OCI-LY1 (cell line): ENCODE data around the gene WFS1.

ENCODE experiments used
- H2AFZ ChIP-seq: fragments of 200-600 bp; sonication (generic), shearing (Covaris generic); 2 replicates; pipeline ENCODE4 v1.6.0; 2014; ENCODE audit warnings: antibody characterized with exemption, mild to moderate bottlenecking, low read length
- H3F3A ChIP-seq: fragments of 200-600 bp; sonication (generic), shearing (Covaris generic); 2 replicates; pipeline ENCODE4 v1.6.0; 2014; ENCODE audit warnings: mild to moderate bottlenecking, antibody characterized with exemption, low read length, moderate library complexity; ENCODE audit not compliant: insufficient read depth
- H3K27ac ChIP-seq: fragments of 200-600 bp; sonication (generic); 2 replicates; pipeline ENCODE4 v1.5.1; 2014; ENCODE audit warnings: low read length, mixed run types, mild to moderate bottlenecking, low read depth; ENCODE audit not compliant: poor library complexity, severe bottlenecking
- H3K27me3 ChIP-seq: fragments of 200-600 bp; sonication (generic); 2 replicates; pipeline ENCODE4 v1.6.0; 2014; ENCODE audit warnings: antibody characterized with exemption, mild to moderate bottlenecking, low read length, moderate library complexity; ENCODE audit not compliant: insufficient read depth
- H3K36me3 ChIP-seq: fragments of 200-600 bp; sonication (generic); 2 replicates; pipeline ENCODE4 v1.6.1; 2014; ENCODE audit warnings: mild to moderate bottlenecking, antibody characterized with exemption, low read length, moderate library complexity, mixed read lengths; ENCODE audit not compliant: insufficient read depth
- H3K4me1 ChIP-seq: fragments of 200-600 bp; sonication (generic); 2 replicates; pipeline ENCODE4 v1.5.1; 2014; ENCODE audit warnings: mild to moderate bottlenecking, low read length, moderate library complexity; ENCODE audit not compliant: insufficient read depth, severe bottlenecking
- H3K4me2 ChIP-seq: fragments of 200-600 bp; sonication (generic), shearing (Covaris generic); 2 replicates; pipeline ENCODE4 v1.6.1; 2014; ENCODE audit warnings: low read length
- H3K4me3 ChIP-seq: fragments of 200-600 bp; sonication (generic); 2 replicates; pipeline ENCODE4 v1.5.1; 2014; ENCODE audit warnings: low read length, low read depth, mild to moderate bottlenecking, mixed read lengths; ENCODE audit not compliant: poor library complexity, severe bottlenecking
- H3K79me2 ChIP-seq: fragments of 200-600 bp; shearing (Covaris generic); 2 replicates; pipeline ENCODE4 v1.6.1; 2016; ENCODE audit warnings: mixed run types, low read length, mixed read lengths; ENCODE audit not compliant: insufficient read depth
- H3K9ac ChIP-seq: fragments of 200-600 bp; sonication (generic), shearing (Covaris generic); 2 replicates; pipeline ENCODE4 v1.6.1; 2014; ENCODE audit warnings: mild to moderate bottlenecking, low read length, mixed read lengths
- H3K9me2 ChIP-seq: fragments of 200-600 bp; sonication (generic), shearing (Covaris generic); 2 replicates; pipeline ENCODE4 v1.6.1; 2014; ENCODE audit warnings: low read depth, mild to moderate bottlenecking, low read length, mixed read lengths
- H3K9me3 ChIP-seq: fragments of 200-600 bp; shearing (Covaris generic); 2 replicates; pipeline ENCODE4 v1.6.1; 2014; ENCODE audit warnings: low read length, mixed read lengths
- H4K20me1 ChIP-seq: fragments of 200-600 bp; sonication (generic), shearing (Covaris generic); 2 replicates; pipeline ENCODE4 v1.6.0; 2016; ENCODE audit warnings: mild to moderate bottlenecking, low read length; ENCODE audit not compliant: insufficient read depth
- EZH2 ChIP-seq: fragments of 200-600 bp; sonication (generic), shearing (Covaris generic); IDR thresholded peaks from 2 replicates; pipeline ENCODE4 v1.8.0; 2017; ENCODE audit warnings: borderline replicate concordance, mixed run types, mild to moderate bottlenecking, antibody characterized with exemption, low read length, moderate library complexity, mixed read lengths
- TF ChIP-seq, protein P1 (sequence below): fragments of 200-600 bp; sonication (generic), shearing (Covaris generic); IDR thresholded peaks from 2 replicates; pipeline ENCODE4 v1.5.1; 2017; ENCODE audit warnings: mild to moderate bottlenecking, antibody characterized with exemption, low read length, moderate library complexity, mixed read lengths

WFS1 gene

DNA sequence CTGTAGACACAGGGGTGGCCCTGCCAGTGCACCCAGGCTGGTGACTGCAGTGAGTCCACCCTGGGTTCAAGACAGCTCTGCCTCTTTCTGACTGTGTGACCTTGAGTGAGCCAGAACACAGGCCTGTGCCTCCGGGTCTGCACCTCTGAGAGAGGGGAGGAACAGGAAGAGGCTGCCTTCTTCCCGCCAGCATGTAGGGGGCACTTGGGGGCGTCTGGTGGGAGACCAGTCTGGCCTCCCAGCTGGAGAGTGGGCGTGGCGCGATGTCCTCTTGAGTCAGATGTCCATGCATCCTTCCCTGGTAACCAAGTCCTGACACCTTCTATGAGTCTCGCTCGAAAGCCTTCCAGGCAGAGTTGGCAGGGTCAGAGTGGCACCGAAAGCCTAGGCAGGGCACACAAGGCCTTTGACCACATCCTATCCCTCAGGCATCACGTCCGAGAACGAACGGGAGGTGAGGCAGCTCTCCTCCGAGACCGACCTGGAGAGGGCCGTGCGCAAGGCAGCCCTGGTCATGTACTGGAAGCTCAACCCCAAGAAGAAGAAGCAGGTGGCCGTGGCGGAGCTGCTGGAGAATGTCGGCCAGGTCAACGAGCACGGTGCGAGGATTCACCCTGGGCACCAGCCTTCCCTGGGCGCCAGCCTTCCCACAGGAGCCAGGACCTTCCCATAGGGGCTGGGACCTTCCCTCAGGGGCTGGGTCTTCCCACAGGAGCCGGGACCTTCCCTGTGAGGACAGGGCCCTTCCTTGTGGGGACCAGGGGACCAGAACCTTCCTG is 21.3 kb downstream of the WFS1 start:
- no peak overlapping the region for H3K4me3 ChIP-seq
- no peak for TF ChIP-seq EZH2
- TF ChIP-seq, protein P1, sequence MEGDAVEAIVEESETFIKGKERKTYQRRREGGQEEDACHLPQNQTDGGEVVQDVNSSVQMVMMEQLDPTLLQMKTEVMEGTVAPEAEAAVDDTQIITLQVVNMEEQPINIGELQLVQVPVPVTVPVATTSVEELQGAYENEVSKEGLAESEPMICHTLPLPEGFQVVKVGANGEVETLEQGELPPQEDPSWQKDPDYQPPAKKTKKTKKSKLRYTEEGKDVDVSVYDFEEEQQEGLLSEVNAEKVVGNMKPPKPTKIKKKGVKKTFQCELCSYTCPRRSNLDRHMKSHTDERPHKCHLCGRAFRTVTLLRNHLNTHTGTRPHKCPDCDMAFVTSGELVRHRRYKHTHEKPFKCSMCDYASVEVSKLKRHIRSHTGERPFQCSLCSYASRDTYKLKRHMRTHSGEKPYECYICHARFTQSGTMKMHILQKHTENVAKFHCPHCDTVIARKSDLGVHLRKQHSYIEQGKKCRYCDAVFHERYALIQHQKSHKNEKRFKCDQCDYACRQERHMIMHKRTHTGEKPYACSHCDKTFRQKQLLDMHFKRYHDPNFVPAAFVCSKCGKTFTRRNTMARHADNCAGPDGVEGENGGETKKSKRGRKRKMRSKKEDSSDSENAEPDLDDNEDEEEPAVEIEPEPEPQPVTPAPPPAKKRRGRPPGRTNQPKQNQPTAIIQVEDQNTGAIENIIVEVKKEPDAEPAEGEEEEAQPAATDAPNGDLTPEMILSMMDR: no peak
- no peak overlapping the region for H2AFZ ChIP-seq
- H3K79me2 ChIP-seq: no peaks in the 10 kb centered on the region
- H3K4me1 ChIP-seq: no peaks in the 10 kb centered on the region
- H3K9me3 ChIP-seq: no peaks in the 10 kb centered on the region
- H4K20me1 ChIP-seq: no peaks in the 10 kb centered on the region
- no peaks in the 10 kb centered on the region for H3K9me2 ChIP-seq
- H3F3A ChIP-seq: no peaks in the 10 kb centered on the region
- no peaks in the 10 kb centered on the region for H3K36me3 ChIP-seq
- no peaks in the 10 kb centered on the region for H3K27me3 ChIP-seq
- no peak overlapping the region for H3K27ac ChIP-seq
- H3K4me2 ChIP-seq: no peak overlapping the region
- no peak overlapping the region for H3K9ac ChIP-seq

DNA sequence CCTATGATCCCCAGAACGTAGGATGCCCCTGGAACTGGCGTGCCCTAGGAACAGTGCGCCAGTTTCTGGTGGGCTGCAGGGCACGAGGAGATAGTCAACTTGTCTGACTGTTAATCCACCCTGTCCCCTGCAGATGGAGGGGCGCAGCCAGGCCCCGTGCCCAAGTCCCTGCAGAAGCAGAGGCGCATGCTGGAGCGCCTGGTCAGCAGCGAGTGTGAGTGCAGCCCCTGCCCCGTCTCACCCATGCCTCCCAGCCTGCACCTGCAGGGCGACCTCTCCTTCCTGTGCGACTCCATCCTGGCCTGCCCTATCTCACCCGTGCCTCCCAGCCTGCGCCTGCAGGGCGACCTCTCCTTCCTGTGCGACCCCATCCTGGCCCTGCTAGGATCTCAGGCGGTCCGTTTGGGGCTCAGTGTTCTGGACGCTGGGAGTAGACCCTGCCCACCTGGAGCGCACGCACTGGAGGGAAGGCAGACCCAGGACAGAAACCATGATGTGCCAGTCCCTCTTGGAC is 22.2 kb downstream of the WFS1 start:
- no peaks in the 10 kb centered on the region for H3K9me2 ChIP-seq
- no peaks in the 10 kb centered on the region for H3K36me3 ChIP-seq
- no peaks in the 10 kb centered on the region for H3F3A ChIP-seq
- no peak overlapping the region for H3K27ac ChIP-seq
- H3K79me2 ChIP-seq: no peaks in the 10 kb centered on the region
- H4K20me1 ChIP-seq: no peaks in the 10 kb centered on the region
- TF ChIP-seq EZH2: no peak
- TF ChIP-seq, protein P1: no peak
- H2AFZ ChIP-seq: no peak overlapping the region
- no peaks in the 10 kb centered on the region for H3K27me3 ChIP-seq
- no peak overlapping the region for H3K4me3 ChIP-seq
- H3K4me2 ChIP-seq: no peak overlapping the region
- no peak overlapping the region for H3K9ac ChIP-seq
- H3K4me1 ChIP-seq: no peaks in the 10 kb centered on the region
- H3K9me3 ChIP-seq: no peaks in the 10 kb centered on the region

- H4K20me1 ChIP-seq: no peaks in the 10 kb centered on the region
- H3K9me2 ChIP-seq: no peaks in the 10 kb centered on the region
- H3K9ac ChIP-seq: no peak overlapping the region
- no peaks in the 10 kb centered on the region for H3K4me1 ChIP-seq
- H2AFZ ChIP-seq: no peak overlapping the region
- no peaks in the 10 kb centered on the region for H3K27me3 ChIP-seq
- no peak overlapping the region for H3K27ac ChIP-seq
- H3K79me2 ChIP-seq: no peaks in the 10 kb centered on the region
- TF ChIP-seq EZH2: no peak
- TF ChIP-seq, protein P1: no peak
- no peaks in the 10 kb centered on the region for H3K36me3 ChIP-seq
- no peak overlapping the region for H3K4me2 ChIP-seq
- no peak overlapping the region for H3K4me3 ChIP-seq
- H3F3A ChIP-seq: no peaks in the 10 kb centered on the region
- H3K9me3 ChIP-seq: no peaks in the 10 kb centered on the region
These were observed 22.9 kb downstream of the WFS1 start for GRCh38 chr4:6292376-6293096.
